Measurements from ENCODE around the gene EHMT1. TPM values are rescaled to one million over a fixed set of nuclear protein-coding genes. Genes with fewer than 3 reads are reported as not detected.

The EHMT1 gene
- total RNA-seq, 1 experiment from 2014 or later: 112 TPM

GRCh38 chr9:137784046-137784445 lies 165.2 kb downstream of the EHMT1 start:
- no peak overlapping the region for H4K8ac ChIP-seq (replicated peaks; ENCODE audit: insufficient read length, low read depth, low read length)
- H2AFZ ChIP-seq (ENCODE audit: low read length): no peak overlapping the region
- no peak overlapping the region for H2BK5ac ChIP-seq (ENCODE audit: insufficient read length, low read length)
- Mint-ChIP-seq H3K4me1 (peaks cover 28 to 30% of the 10 kb centered on the region in 2 experiments), H3K27me3 (ENCODE audit: low read depth) (no peaks in the 10 kb centered on the region; the same call in 1 of the 2 replicates), H3K36me3 (ENCODE audit: insufficient read depth in 1 of 3, low read depth in 3 of 3) (peaks cover 29 to 46% (median 33%) of the 10 kb centered on the region in 3 experiments), H3K9me3 (no peaks in the 10 kb centered on the region; a peak in 1 of 5 replicates), H3K27ac (no peak overlapping the region; a peak in 1 of 7 replicates), H3K4me3 (no peak overlapping the region)
- no peak for DNase-seq
- no peaks in the 10 kb centered on the region for H3K27me3 ChIP-seq (ENCODE audit: insufficient read depth, low read length)
- no peak overlapping the region for H2BK20ac ChIP-seq (ENCODE audit: low read depth, low read length, poor library complexity, severe bottlenecking)
- H3K4ac ChIP-seq (ENCODE audit: low read depth, low read length): no peak overlapping the region
- no peak overlapping the region for H2AK5ac ChIP-seq (ENCODE audit: insufficient read length, low read length)
- no peak overlapping the region for H3K23ac ChIP-seq (ENCODE audit: insufficient read length, low read depth, low read length)
- no peak overlapping the region for H2BK12ac ChIP-seq (ENCODE audit: insufficient read length, low read depth, low read length)
- no peak overlapping the region for H3K56ac ChIP-seq (ENCODE audit: insufficient read length, low read depth, low read length)
- H4K20me1 ChIP-seq (ENCODE audit: control insufficient read depth, insufficient read depth, insufficient read length): peaks cover 5% of the 10 kb centered on the region
- no peaks in the 10 kb centered on the region for H3K23me2 ChIP-seq (ENCODE audit: insufficient read length, low read depth, low read length, poor library complexity, severe bottlenecking)
- H3K9ac ChIP-seq (ENCODE audit: extremely low read depth, insufficient read length, low read length): no peak overlapping the region
- H3K9me3 ChIP-seq (ENCODE audit: control insufficient read depth, low read depth, low read length): no peaks in the 10 kb centered on the region
- peaks cover 7% of the 10 kb centered on the region; the same call in 1 of the 2 replicates for H3K4me1 ChIP-seq (ENCODE audit: insufficient read depth, low read length)
- TF ChIP-seq CTCF (conservative IDR thresholded peaks at IDR 0.05): no peak
- no peak overlapping the region for H3K14ac ChIP-seq (ENCODE audit: insufficient read depth, low read length)
- no peak overlapping the region for H3T11ph ChIP-seq (ENCODE audit: low read length)
- no peak overlapping the region for H3K27ac ChIP-seq (ENCODE audit: insufficient read length, low read depth, low read length)
- H2BK120ac ChIP-seq (ENCODE audit: low read depth, low read length, poor library complexity, severe bottlenecking): no peak overlapping the region
- no peak overlapping the region for H4K91ac ChIP-seq (ENCODE audit: insufficient read length, low read depth, low read length)
- no peak overlapping the region for H2BK15ac ChIP-seq (ENCODE audit: low read depth, low read length)
- H3K18ac ChIP-seq (ENCODE audit: insufficient read length, low read depth, low read length): no peak overlapping the region
- WGBS (ENCODE audit: extremely low coverage, insufficient read length, low lambda C conversion rate): no CpG with 5 or more reads among the region's 12 CpGs
- no peaks in the 10 kb centered on the region for H3K79me1 ChIP-seq (ENCODE audit: insufficient read depth, low read depth, low read length, poor library complexity, severe bottlenecking)
- no peaks in the 10 kb centered on the region; the same call in 1 of the 2 replicates for H3K79me2 ChIP-seq (ENCODE audit: insufficient read depth, low read length)
- H4K5ac ChIP-seq (ENCODE audit: insufficient read length, low read depth, low read length): no peak overlapping the region
- no peak overlapping the region for H3K4me2 ChIP-seq (ENCODE audit: insufficient read depth, insufficient read length, low read length)

Measured in H9 (cell line).